T-helper 9 cell (primary cell): ENCODE results near the gene STARD8.
"Not testable (repeated sequence)": the region's sequence is repeated elsewhere in the genome, so short reads cannot be mapped to it uniquely, and the experiment has no call there.

Source experiments
- DNase-seq: peaks from one replicate; pipeline ENCODE4 v3.0.0-alpha.2; 2020

Gene STARD8

GRCh38 chrX:68658530-68658929 lies 11.1 kb downstream of the STARD8 start:
- DNase-seq: no peak

DNA sequence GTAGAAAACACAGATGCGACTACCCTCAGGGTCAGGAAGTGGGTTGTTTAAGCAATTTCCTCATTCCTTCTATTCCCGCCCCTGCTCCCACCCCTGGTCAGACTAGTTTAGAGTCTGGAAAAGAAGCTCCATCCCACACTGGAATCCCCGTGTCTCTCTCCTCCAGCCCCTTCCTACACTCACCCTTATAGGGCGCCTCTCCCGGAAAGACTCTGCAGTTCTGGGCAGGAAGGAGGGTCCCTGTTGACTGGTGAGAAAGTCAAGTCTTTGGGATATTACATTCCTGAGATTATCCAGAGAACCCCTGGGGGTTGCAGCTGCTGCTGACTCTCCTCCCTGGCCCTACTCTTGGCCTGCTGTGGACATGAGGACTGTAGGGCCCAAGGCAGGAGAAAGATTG lies 11.9 kb downstream of the STARD8 start:
- no peak for DNase-seq

DNA sequence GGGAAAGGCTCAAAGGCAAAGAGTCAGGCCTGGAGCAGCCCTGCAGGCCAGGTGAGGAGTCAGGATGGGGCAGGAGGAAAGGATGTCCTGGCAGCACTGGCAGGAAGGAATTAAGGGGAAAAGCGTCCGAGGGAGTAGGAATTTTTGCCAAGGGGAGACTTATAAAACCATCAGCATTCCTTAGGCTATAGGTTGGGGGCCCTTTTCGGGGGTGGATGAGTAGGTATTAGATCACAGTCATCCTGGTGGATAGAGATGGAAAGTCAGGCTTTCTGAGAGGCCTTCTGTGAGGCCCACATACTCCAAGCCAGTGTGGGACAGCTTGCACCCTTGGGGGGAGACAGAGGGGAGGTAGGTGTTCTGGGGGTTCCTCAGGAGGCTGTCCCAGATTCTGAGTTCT lies 12.3 kb downstream of the STARD8 start:
- DNase-seq: no peak

- DNase-seq: no peak
These were observed 13.3 kb downstream of the STARD8 start for GRCh38 chrX:68660746-68661145.

- DNase-seq: no peak
These were observed 18.0 kb downstream of the STARD8 start for GRCh38 chrX:68665502-68665901.

GRCh38 chrX:68666580-68666979 lies 19.1 kb downstream of the STARD8 start:
- DNase-seq: no peak

- DNase-seq: no peak
These were observed 21.8 kb downstream of the STARD8 start for GRCh38 chrX:68669094-68669860.

DNA sequence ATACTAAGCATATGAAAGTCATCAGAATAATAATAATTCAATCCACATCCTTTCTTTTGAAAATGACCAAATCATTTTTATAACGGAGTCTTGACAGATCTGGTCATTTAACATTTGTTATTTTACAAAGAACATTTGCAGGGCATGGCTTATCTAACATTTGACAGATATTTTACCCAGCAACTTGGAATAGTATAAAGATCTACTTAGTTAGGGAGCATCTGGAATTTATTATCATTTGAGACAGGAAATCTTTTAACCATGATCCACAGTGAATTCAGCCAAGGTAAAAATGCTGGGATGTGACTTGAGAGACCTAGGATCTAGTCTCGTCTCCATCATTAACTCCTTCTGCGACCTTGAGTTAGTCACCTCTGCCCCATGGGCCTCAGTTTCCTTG lies 22.4 kb downstream of the STARD8 start:
- DNase-seq: no peak

DNA sequence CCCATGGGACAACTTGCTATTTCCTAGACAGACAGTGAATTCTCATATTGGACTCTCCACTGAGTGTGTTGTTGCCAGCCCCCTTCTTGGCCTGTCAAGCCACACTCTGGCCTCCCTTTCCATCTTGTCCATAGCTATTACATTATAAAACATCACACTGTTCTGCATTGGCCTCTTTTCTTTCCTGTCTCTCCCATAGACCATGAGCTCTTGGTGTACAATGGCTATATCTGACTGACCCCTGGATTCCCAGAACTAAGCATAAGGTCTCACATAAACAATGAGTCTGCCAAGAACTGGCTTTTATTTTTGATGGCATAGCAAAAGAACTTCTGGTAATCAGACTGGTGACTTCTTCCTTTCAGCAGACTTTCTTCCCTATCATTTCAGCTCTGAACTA lies 23.8 kb downstream of the STARD8 start:
- DNase-seq: no peak

DNA sequence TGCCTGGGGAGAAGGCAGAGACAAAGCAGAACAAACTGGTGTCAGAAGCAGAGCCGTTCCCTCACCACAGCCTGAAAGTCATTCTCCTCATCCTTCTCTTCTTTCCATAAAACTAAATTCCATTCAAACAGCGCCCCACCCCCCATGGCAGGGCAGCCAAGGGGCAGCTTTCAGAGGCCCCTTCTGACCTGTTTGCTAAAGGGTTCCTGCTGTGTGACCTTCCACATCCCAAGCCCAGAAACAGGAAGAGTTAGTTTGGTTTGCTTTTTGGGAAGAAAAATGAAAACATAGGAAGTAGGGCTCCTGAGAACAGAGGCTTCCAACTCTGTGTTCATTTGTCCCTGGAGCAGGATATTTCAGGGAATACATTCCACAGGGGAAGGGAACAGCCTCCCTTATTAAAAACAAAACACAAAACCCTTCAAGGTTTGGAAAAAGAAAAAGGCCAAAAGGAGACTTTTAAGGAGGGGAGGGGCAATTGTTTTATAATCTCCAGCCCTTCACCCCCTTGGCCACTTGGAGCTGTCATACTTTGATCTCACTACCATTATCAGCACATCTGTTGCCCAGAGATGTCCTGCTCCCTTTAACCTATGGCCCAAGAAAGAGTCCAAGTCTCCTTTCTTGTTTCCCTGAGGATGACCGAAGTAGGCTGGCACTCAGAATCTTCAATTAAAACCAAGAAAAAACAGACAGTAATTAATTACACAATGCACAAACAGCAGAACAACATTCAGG lies 25.3 kb downstream of the STARD8 start:
- no peak for DNase-seq

DNA sequence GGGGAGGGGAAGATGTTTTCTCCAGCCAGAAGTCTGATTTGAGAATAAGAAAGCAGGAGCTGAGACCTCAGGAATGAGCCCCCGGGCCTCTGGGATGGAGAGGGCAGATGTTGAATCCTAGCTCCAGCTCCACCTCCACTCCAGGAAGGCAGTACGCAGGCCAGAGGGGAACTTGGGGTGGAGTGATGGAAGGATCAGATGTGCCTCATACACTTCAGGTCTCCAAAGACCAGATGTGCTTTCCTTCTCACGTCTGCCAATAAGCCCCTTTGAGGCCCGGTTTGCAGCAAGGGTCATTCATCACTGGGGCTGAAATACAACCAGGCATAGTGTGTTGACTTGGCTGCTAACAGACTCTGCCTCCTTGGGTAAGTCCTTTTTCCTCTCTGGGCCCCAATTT lies 28.1 kb downstream of the STARD8 start:
- DNase-seq: no peak

DNA sequence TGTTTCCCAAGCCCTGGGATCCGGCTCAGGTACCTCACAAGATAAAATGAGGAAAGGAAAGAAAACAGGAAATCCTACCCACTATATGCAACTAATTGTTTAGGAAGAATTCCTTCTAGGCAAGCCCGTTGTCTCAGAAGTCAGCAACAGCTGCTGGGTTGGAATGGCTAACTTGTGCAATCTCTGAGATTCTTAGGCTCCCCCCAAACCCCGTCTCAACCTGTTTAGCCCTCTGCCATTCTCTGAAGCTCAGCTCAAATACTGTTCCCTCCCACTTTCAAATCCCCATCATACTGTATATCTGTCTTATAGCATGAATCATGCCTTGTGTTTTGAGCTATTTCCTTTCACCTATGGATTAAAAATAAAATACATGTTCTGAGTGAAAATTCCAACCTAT lies 28.9 kb downstream of the STARD8 start:
- DNase-seq: no peak

DNA sequence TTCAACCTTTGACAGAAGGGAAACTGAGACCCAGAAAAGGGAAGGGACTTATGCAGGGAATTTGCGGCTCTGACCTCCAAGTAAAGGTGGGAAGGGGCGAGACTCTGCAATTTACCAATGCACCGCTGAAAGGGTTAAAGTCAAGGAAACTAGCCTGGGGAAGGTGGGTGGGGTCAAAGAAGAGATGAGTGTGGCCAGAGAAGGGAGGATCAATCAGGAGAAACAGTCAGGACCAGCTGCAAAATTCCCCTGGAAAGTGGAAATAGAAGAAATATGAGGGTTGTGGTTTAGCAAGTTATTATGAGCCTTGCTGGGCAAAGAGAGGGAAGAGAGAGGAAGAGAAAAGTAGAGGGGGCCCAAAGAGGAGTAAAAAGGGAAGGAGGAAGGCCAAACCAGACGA lies 30.5 kb downstream of the STARD8 start:
- DNase-seq: no peak

- DNase-seq: no peak
These were observed 34.0 kb downstream of the STARD8 start for GRCh38 chrX:68681443-68681941.

GRCh38 chrX:68682790-68683189 lies 35.3 kb downstream of the STARD8 start:
- no peak for DNase-seq

GRCh38 chrX:68683580-68683979 lies 36.1 kb downstream of the STARD8 start:
- no peak for DNase-seq

- DNase-seq: no peak
These were observed 36.9 kb downstream of the STARD8 start for GRCh38 chrX:68684291-68684918.

DNA sequence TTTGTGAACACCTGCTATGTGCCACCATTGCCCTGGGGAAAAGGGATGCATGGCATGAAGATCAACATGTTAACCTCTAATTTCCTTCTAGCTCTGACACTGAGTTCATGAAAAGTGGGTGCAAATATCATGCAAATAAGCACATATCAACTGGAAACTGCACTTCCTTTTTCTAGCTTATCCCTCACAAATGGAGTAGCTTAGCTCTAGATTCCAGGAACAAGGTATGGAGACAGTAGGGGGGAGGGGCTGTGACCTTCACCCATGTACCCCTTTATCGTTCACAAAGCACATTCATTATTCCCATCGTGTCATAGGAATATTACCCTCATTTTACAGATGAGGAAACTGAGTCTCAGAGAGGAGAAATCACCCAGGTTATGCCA lies 37.4 kb downstream of the STARD8 start:
- DNase-seq: no peak

DNA sequence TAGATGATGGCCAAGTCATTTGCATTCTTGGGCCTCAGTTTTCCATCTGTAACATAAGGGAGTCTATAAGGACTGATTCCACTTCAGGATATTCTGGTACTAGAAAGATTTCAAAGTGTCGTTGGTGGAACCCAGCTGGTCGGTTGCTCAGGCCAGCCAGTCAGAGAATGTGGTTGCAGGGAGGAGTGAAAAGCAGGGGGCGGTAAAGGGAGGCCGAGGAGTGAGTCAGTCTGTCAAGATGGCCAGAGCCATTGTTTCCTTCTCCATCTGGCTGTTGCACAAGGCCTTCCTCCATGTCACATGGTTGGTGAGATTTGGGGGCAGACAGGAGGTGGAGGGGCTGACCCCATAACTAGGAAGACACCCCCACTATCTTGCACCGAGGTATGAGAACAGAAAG lies 38.2 kb downstream of the STARD8 start:
- no peak for DNase-seq

DNA sequence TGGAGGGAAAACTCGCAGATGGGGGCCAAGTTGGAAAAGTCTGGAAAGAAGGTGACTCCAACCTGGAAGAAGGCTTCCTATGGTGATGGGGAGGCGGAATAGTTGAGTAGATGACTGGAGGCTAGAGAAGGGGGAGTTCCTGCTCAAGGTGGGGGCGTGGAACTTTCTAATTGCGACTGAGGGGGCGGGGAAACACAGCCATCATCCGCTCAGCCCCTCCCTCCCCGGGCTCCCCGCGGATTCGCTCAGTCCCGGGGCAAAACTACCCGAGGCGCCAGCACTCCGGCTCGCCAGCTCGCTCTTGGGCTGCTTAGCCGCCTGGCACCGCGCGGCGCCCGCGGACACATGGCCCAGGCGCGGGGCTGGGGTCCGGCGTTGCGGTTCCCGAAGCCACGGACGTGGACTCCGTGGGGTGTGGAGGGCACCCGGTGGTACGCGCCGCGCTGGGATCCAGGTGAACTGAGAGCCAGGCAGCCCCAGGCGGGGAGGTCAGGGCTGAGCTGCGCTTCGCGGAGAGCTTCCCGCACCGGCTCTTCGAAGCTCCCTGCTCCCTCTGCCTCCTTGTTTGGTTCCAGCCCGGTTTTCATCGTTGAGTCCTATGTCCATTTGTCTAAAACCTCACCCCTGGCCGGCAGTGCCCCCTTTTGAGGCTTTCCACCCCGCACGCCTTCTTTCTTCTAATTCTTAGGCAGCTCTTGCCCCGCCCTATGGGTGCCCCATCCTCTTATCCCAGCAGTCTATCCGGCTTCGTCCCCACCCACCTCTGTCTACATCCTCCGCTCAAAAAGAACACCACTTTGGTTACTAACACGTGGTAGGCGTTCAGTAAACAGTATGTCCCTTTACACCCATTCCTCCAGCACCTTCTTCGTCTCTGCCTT lies 38.9 kb downstream of the STARD8 start:
- DNase-seq: no peak

DNA sequence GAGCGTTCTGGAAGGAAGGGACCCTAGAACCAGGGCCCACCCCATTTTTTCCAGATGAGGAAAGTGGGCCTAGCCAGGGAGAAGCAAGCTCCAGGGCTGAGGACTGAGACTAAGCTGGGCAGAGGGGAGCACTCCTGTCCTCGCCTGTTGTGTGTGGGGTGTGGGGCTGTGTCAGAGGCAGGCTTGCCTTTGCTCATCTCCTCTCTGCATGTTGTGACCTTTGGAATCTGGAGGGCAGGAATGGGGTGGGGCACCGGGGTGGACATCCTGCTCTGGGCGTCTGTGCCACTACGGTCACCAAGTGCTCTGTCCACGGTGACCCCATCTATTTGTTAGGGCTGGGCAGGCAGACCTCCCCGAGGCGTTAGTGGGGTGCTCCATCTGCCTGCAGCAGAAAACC lies 41.5 kb downstream of the STARD8 start:
- not testable (repeated sequence) for DNase-seq

GRCh38 chrX:68690936-68691501 lies 43.6 kb downstream of the STARD8 start:
- DNase-seq: no peak
